Psoas muscle (tissue), 7 donors: ENCODE data around the gene ANXA3. TPM values are rescaled to one million over a fixed set of nuclear protein-coding genes. Genes with fewer than 3 reads are reported as not detected.

Source experiments
- polyA plus RNA-seq, 3 donors: library from polyadenylated mRNA; stranded (reverse); fragments of 200-250 nt; gene quantifications; one replicate each; pipeline ENCODE4 v1.2.3, GENCODE V29; 2013
- total RNA-seq, 4 donors: library from RNA; stranded (reverse); fragmentation: NEBNext Ultra II Directional in 2 of 4; extraction: Animal tissue kit (Norgen Biotek cat#: 25700) in 2 of 4; gene quantifications; one replicate each; pipeline versions ENCODE4 v1.2.1 to v1.2.4, GENCODE V29; 2021 to 2023
- donor health status: healthy with polysubstance abuse.
- donor health status: DM: no; HTN: no; CAD: no; lungs with moderate emphysema.
- donor health status: Bipolar disorder and iron deficiency.
- donor health status: healthy.
- donor health status: DM: no; HTN: no; CAD: no.
- donor health status: DM: no; HTN: no; CAD: no.
- donor health status: DM: yes; HTN: yes; CAD: no.

The ANXA3 gene
- total and polyA plus RNA-seq, 7 donors: 11.8 to 27.6 (median 18.1) TPM

Other genes starting within 250 kb of the ANXA3 start
- gene BMP2K, start 224.6 kb downstream of the ANXA3 start, total RNA-seq: 10 to 100 TPM; 15.2 to 19.1 (median 18.5) TPM
- 1 to 10 TPM; 3.5 to 9.6 (median 7.8) TPM for gene BMP2K, start 224.6 kb downstream of the ANXA3 start, polyA plus RNA-seq